Stomach smooth muscle (tissue), 2 donors: ENCODE measurements around the gene JPH4.

ENCODE experiments used
- H3K27ac ChIP-seq: one replicate; pipeline ENCODE4 v1.7.0; 2013; ENCODE audit warnings: mild to moderate bottlenecking, low read length, inconsistent platforms
- H3K27me3 ChIP-seq, 2 donors: one replicate each; pipeline ENCODE4 v1.7.0; 2013; ENCODE audit warnings: low read length in 2 of 2; ENCODE audit not compliant: insufficient read depth in 2 of 2, control insufficient read depth in 1 of 2
- H3K36me3 ChIP-seq, 2 donors: one replicate each; pipeline ENCODE4 v1.7.0; 2013; ENCODE audit warnings: low read length in 2 of 2; ENCODE audit not compliant: control insufficient read depth in 2 of 2, insufficient read depth in 2 of 2
- H3K4me1 ChIP-seq: one replicate; pipeline ENCODE4 v1.7.0; 2013; ENCODE audit warnings: low read length; ENCODE audit not compliant: control insufficient read depth, insufficient read depth
- H3K4me3 ChIP-seq, 2 donors: one replicate each; pipeline ENCODE4 v1.7.0; 2013; ENCODE audit warnings: low read length in 2 of 2
- H3K9ac ChIP-seq, 2 donors: one replicate each; pipeline ENCODE4 v1.7.0; 2013; ENCODE audit warnings: low read length in 2 of 2, mild to moderate bottlenecking in 1 of 2
- H3K9me3 ChIP-seq, 2 donors: one replicate each; pipeline ENCODE4 v1.7.0; 2013; ENCODE audit warnings: low read length in 2 of 2; ENCODE audit not compliant: control insufficient read depth in 2 of 2
- donor health status: healthy.
- donor health status: Pancreatic carcinoma.

JPH4 gene

DNA sequence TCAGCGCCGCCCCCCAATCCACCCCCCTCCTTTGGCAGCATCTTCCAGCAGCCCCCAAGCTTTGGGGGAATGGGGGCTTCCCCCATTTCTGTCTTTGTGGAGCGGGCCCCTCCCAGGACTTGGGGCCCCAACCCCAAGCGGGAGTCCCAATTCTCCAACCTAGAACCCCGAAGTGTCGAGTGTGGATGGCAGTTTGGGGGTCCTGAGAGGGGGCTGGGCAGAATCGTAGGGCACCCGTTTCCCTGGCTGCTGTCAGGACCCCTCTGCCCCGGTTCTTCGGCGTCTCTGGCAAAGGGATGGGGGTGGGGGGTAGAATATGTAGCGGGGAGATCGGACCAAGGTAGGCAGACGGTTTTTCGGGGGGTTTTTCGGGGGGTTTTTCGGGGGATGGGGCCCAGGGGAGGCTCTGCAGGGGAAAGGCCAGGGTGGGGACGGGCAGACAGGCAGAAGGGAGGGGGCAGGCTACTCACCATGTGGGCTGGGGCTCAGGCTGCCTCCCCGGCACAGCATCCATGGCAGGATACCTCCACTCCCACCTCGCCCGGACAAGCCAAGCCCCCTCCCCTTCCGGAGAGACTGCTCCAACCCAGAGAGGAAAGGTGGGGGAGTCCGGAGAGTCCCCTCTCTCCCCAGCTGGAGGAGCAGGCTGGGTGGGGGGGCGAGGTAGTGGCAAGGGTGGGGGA, 739 bp downstream of the JPH4 start:
- no peaks in the 10 kb centered on the region for H3K9me3 ChIP-seq
- H3K27ac ChIP-seq = no peak overlapping the region
- H3K4me3 ChIP-seq = no peak overlapping the region
- H3K9ac ChIP-seq = no peak overlapping the region
- H3K27me3 ChIP-seq = peaks cover 41 to 52% of the 10 kb centered on the region in 2 donors
- H3K4me1 ChIP-seq = peaks cover 10% of the 10 kb centered on the region
- H3K36me3 ChIP-seq = no peaks in the 10 kb centered on the region

DNA sequence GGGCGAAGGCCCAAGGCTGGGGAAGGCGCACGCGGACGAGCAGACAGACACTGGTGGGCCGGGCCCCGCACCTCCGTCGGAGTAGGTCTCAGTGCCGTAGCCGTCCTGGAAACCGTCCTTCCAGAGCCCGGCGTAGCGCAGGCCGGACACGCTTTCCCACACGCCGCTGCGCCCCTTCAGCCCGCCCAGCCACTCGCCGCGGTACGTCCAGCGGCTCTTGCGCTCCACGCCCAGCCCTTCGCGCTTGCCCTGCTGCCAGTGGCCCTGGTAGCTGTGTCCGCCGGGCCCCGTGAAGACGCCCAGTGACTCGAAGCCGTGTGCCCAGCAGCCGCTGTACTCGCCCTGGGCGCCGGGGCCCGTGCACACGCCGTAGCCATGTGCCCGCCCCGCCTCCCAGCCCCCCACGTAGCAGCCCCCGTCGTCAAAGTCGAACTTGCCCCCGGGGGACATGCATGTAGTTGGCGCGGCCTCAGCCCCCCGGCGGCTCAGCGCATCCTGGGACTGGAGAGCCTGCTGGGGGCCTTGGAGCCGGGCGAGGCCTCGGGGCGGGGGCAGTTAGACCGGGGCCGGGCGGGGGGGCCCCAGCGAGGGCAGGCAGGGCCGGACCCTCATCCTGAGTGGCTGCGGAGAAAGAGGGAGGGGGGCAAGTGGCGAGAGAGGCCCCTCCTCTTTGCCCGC, 1.4 kb downstream of the JPH4 start:
- H3K9ac ChIP-seq = no peak overlapping the region
- no peaks in the 10 kb centered on the region for H3K36me3 ChIP-seq
- H3K4me1 ChIP-seq = peaks cover 10% of the 10 kb centered on the region
- no peaks in the 10 kb centered on the region for H3K9me3 ChIP-seq
- H3K27me3 ChIP-seq = peaks cover 47 to 52% of the 10 kb centered on the region in 2 donors
- no peak overlapping the region for H3K27ac ChIP-seq
- H3K4me3 ChIP-seq = peak overlapping the region in 1 of 2 donors; percentile 47

DNA sequence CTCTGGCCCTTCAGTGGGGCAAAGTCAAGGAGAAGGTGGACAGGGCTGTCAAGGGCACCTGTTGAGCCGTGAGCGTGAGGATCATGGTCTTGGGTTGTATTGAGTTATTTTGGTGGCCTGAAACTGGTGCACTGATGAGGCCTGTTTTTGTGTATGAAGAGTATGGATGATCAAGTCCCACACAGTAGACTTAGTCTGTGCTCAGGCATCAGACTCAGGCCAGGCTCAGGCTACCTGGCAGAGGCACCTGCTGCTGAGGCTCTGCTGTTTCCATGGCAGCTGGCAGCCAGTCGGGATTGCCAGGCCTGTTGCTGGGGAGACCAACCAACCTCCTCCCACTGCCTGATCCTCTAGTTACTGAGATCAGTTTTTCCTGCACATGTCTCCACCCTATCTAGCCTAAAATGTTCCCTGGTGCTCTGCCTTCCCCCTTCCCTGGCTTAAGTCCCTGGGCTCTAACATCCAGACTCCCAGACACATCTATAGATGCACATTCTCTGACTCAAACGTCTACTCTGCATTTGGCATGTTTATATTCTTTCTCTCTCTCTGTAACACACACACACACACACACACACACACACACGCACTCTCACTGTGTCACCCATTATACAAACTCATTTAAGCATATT, 5.1 kb downstream of the JPH4 start:
- peaks cover 41 to 46% of the 10 kb centered on the region in 2 donors for H3K27me3 ChIP-seq
- no peaks in the 10 kb centered on the region for H3K36me3 ChIP-seq
- peaks cover 10% of the 10 kb centered on the region for H3K4me1 ChIP-seq
- H3K9me3 ChIP-seq = no peaks in the 10 kb centered on the region
- H3K27ac ChIP-seq = no peak overlapping the region
- no peak overlapping the region for H3K9ac ChIP-seq
- no peak overlapping the region for H3K4me3 ChIP-seq

DNA sequence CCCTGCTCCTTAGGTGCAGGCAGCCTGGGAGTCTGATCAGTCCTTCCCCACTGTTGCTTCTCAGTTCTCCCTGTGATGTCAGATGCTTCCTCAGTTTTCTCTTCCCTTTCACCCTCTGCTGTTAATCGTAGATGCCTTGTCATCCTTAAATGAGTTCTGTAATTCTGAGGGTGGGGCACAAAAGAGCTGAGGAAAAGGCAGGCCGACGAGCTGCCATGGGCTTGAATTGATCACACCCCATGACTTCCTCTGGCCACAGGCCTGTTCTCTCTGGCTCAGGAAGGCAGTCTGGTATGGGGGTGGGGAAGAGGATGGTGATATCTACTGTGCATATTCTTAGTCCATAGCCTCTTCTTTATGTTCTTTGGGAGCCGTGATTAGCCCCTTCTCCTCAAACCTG, 5.8 kb downstream of the JPH4 start:
- Histone ChIP-seq H3K9me3 (no peaks in the 10 kb centered on the region), H3K4me3 (no peak overlapping the region), H3K4me1 (peaks cover 11% of the 10 kb centered on the region), H3K36me3 (no peaks in the 10 kb centered on the region), H3K27ac (no peak overlapping the region), H3K27me3 (peaks cover 41 to 45% of the 10 kb centered on the region in 2 donors), H3K9ac (no peak overlapping the region)

DNA sequence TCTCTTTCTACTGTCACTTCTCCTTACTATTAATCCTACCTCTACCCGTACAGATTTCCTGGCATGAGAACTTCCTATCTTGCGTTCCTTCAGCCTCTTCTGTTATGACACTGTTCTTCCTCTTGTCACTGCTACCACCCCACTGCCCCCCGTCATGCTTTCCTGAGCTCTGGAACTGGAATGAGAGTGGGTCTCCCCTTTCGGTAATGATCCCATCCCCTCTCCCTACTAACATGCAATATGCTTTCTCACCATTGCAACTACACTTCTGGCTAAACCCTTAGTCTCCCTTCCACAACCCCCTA, 6.1 kb downstream of the JPH4 start:
- Histone ChIP-seq H3K27ac (no peak overlapping the region), H3K4me1 (peaks cover 14% of the 10 kb centered on the region), H3K4me3 (no peak overlapping the region), H3K27me3 (peaks cover 41 to 42% of the 10 kb centered on the region in 2 donors), H3K9me3 (no peaks in the 10 kb centered on the region), H3K9ac (no peak overlapping the region), H3K36me3 (no peaks in the 10 kb centered on the region)

DNA sequence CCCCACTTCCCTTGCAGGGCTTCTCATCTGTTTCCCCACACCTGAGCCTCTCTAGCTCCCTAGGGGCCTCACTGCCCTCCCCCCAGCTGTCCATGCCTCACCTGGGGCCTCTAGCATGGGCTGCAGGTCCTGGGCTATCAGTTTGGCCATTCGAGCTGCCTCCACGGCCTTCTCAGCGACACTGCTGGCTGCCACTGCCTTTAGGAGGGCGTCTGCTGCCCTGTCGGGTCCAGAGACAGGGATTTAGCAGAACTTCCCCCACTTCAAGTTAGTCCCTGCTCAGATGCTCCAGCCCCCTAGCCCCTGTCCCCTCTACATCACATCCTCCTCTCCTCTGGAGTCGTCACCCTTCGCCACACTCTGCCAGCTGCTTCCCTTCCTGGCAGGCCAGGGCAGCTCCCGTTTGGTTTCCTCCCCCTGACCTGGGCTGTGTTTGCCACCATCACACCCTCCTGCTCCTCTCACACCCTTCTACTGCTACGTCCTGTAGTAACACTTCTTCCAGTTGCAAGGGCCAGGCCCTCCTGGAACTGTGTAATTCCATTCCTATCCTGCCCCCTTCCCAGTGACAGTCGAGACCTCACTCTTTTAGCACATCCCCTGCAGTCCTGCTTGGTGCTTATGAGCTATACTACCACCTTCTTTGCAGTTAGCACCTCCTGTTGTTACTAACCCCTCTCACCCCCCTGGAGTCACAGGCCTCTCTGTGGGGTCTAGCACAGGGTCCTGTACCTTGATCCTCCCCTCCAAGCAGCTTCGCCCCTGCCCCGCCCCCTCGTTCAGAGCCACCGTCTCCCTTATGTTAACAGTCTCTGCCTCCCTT, 6.7 kb downstream of the JPH4 start:
- Histone ChIP-seq H3K9ac (no peak overlapping the region), H3K4me3 (no peak overlapping the region), H3K27ac (no peak overlapping the region), H3K4me1 (peaks cover 13% of the 10 kb centered on the region), H3K9me3 (no peaks in the 10 kb centered on the region), H3K27me3 (peaks cover 36 to 39% of the 10 kb centered on the region in 2 donors), H3K36me3 (no peaks in the 10 kb centered on the region)

DNA sequence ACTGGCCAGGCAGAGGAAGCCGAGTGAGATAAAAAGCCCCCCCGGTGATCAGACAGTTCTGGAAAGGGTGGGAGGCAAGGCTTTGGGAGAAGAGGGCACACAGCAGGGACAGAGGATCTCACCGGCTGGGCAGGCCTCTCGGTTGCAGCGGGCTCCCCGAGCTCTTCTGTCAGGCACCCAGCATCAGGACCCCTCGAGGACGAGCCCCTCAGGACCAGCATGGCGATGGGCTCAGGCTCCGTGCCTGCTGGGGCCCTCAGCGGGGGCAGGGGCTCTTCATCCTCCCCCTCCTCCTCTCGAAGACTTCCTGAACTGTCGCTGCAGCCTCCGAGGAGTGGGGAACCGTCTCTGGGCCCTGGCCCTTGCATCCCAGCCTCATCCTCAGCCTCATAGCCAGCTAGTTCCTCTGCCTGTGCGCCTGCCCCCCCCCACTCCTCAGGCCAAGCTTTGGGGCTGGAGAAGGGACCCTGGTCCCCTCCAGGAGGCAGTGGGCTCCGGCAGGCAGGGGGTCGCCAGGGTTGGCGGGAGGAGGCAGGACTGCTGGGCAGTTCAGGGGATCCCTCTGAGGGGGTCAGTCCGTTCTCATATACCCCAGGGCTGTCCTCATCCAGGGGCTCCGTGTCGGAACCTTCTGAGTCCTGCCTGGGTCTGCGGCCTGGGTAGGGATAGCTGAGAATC, 7.6 kb downstream of the JPH4 start:
- H3K27me3 ChIP-seq = peaks cover 27 to 32% of the 10 kb centered on the region in 2 donors
- H3K27ac ChIP-seq = no peak overlapping the region
- no peaks in the 10 kb centered on the region for H3K9me3 ChIP-seq
- no peak overlapping the region for H3K9ac ChIP-seq
- peaks cover 13% of the 10 kb centered on the region for H3K4me1 ChIP-seq
- H3K4me3 ChIP-seq = no peak overlapping the region
- H3K36me3 ChIP-seq = no peaks in the 10 kb centered on the region

DNA sequence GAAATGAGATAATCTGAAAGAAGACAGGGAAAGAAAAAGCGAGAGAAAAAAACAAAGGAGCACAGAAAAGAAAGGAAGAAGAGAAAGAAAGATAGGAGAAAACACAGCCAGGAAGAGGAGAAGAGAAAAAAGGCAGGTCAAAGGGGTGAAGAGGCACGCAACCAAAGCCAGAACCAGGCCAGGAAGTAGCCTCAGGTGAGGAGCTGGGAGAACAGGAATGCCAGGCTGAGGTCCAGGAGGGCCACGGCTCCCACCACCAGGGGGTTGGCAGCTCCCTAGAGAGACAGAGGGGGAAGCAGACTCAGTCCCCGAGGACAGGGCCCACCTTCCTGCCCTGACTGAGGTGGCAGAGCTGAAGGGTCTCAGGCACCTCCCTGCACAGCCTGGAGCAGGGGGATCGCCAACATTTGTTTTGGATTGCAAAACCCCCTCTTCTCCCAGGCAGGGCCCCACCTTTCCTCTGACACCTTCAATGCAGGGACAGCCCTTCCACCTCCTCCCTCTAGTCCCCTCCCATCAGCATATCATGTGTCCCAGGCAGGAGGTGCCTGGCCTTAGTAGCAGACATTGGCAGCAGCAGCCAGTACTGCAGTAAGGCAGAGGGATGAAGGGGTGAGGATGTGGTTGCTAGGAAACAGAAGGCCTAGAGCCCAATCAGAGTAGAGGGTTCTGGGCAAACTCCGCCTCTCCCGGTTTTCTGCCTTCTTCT, 9.0 kb downstream of the JPH4 start:
- Histone ChIP-seq H3K4me1 (peaks cover 13% of the 10 kb centered on the region), H3K27me3 (peaks cover 14 to 21% of the 10 kb centered on the region in 2 donors), H3K9ac (no peak overlapping the region), H3K27ac (no peak overlapping the region), H3K4me3 (no peak overlapping the region), H3K9me3 (no peaks in the 10 kb centered on the region), H3K36me3 (no peaks in the 10 kb centered on the region)

DNA sequence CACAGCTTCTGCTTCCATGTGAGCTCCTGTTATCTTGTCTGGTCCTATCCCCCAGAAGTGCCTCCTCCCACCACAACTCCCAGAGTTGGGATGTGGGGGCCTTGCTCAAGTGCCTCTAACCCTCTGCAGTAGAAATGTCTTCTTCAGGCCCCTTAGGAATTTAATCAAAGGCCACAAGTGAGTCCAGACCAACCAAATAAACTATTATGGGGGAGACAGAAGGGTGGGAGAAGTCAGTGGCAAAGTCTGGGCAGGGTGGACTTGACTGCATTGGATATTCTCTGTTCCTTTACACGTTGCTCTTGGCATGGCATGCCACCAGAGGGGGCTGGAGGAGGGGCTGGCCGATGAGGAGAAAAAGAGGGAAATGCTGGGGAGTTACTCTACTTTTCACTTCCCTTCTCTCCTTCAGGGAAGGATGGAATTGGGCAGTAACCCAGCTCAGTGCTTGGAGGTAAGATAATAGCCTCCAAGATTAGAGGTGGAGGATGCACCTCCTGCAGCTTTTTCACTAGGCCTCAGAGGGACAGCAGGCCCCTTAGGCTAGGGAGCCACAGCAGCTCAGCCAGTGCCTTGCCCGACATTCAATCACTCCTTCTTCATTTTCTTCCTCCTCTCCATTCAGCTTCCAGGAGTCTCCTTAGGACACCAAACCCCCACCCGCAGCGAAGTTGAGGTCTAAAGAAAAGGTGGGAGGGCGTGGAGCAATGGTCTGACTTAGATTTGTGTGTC, 9.8 kb downstream of the JPH4 start:
- H3K27me3 ChIP-seq = peaks cover 13 to 19% of the 10 kb centered on the region in 2 donors
- H3K9ac ChIP-seq = no peak overlapping the region
- no peaks in the 10 kb centered on the region for H3K9me3 ChIP-seq
- no peak overlapping the region for H3K4me3 ChIP-seq
- H3K27ac ChIP-seq = no peak overlapping the region
- H3K4me1 ChIP-seq = peaks cover 13% of the 10 kb centered on the region
- no peaks in the 10 kb centered on the region for H3K36me3 ChIP-seq
